Panc1 (cell line): ENCODE data around the gene CHMP6.

Experiments used
- CTCF ChIP-seq: fragments of 450-650 bp; IDR thresholded peaks from 2 replicates; pipeline ENCODE4 v1.5.1; 2017; ENCODE audit warnings: mild to moderate bottlenecking
- POLR2AphosphoS5 ChIP-seq: IDR thresholded peaks from 2 replicates; pipeline ENCODE4 v1.6.1; 2012; ENCODE audit warnings: mild to moderate bottlenecking, low read depth, low read length, moderate library complexity
- REST ChIP-seq, 2 experiments: IDR thresholded peaks; 2 replicates each; pipeline ENCODE4 v1.6.1; 2011 to 2012; ENCODE audit warnings: low read depth in 2 of 2, control low read depth in 1 of 2, low read length in 1 of 2, mild to moderate bottlenecking in 1 of 2, moderate library complexity in 1 of 2; ENCODE audit not compliant: insufficient read depth in 1 of 2
- SIN3A ChIP-seq: IDR thresholded peaks from 2 replicates; pipeline ENCODE4 v1.6.1; 2012; ENCODE audit warnings: low read depth, mild to moderate bottlenecking, low read length, moderate library complexity, borderline replicate concordance; ENCODE audit not compliant: insufficient read depth
- TCF7L2 ChIP-seq: IDR thresholded peaks from 2 replicates; pipeline ENCODE4 v1.6.1; 2011; ENCODE audit warnings: mild to moderate bottlenecking, low read depth, low read length, inconsistent platforms

GRCh38 chr17:80995131-80995530, 3.5 kb downstream of the CHMP6 start:
- TF ChIP-seq TCF7L2 (no peak), CTCF (no peak), REST (IDR thresholded peaks at IDR 0.05; ENCODE audit: insufficient read depth in 1 of 2, low read depth in 2 of 2, low read length in 1 of 2) (no peak), POLR2AphosphoS5 (no peak), SIN3A (no peak)
